OCI-LY3 (cell line): ENCODE results near the gene CACNA1E.

Experiments
- H2AFZ ChIP-seq: fragments of 200-600, 300-600 bp; shearing (Covaris generic); 2 replicates; pipeline ENCODE4 v1.6.0; 2014; ENCODE audit warnings: antibody characterized with exemption, low read depth, low read length
- H3K27ac ChIP-seq: fragments of 200-600, 300-600 bp; sonication (generic); 2 replicates; pipeline ENCODE4 v1.5.1; 2014; ENCODE audit warnings: mild to moderate bottlenecking, low read length, moderate library complexity, mixed read lengths
- H3K27me3 ChIP-seq: fragments of 200-600, 300-600 bp; sonication (generic); 2 replicates; pipeline ENCODE4 v1.6.1; 2014; ENCODE audit warnings: low read depth, low read length, mixed read lengths
- H3K36me3 ChIP-seq: fragments of 200-600, 300-600 bp; sonication (generic); replicated peaks from 2 replicates; pipeline ENCODE3; 2014; ENCODE audit warnings: low read depth, low read length, mixed read lengths
- H3K4me1 ChIP-seq: fragments of 300-600, 200-600 bp; sonication (generic); 2 replicates; pipeline ENCODE4 v1.6.1; 2014; ENCODE audit warnings: low read length, mixed read lengths
- H3K4me2 ChIP-seq: fragments of 200-600, 300-600 bp; sonication (generic); 2 replicates; pipeline ENCODE4 v1.6.1; 2014; ENCODE audit warnings: low read length, mixed read lengths
- H3K4me3 ChIP-seq: fragments of 300-600, 200-600 bp; sonication (generic); 2 replicates; pipeline ENCODE4 v1.5.1; 2014; ENCODE audit warnings: antibody characterized with exemption, mild to moderate bottlenecking, low read length, moderate library complexity
- H3K79me2 ChIP-seq: fragments of 300-600, 200-600 bp; shearing (Covaris generic); 2 replicates; pipeline ENCODE4 v1.6.1; 2014; ENCODE audit warnings: mild to moderate bottlenecking, low read length, mixed read lengths
- H3K9ac ChIP-seq: fragments of 300-600, 200-600 bp; shearing (Covaris generic); 2 replicates; pipeline ENCODE4 v1.6.0; 2014; ENCODE audit warnings: mild to moderate bottlenecking, low read length, moderate library complexity
- H3K9me3 ChIP-seq: fragments of 200-600, 300-600 bp; shearing (Covaris generic); 2 replicates; pipeline ENCODE4 v1.6.1; 2014; ENCODE audit warnings: low read length, mixed read lengths; ENCODE audit not compliant: insufficient read depth
- H4K20me1 ChIP-seq: fragments of 200-600, 300-600 bp; sonication (generic); 2 replicates; pipeline ENCODE4 v1.6.1; 2016; ENCODE audit warnings: low read length, mixed read lengths; ENCODE audit not compliant: insufficient read depth
- CTCF ChIP-seq: fragments of 200-600, 300-600 bp; sonication (generic); IDR thresholded peaks from 2 replicates; pipeline ENCODE4 v1.5.1; 2014; ENCODE audit warnings: antibody characterized with exemption, low read length, low read depth
- EZH2phosphoT487 ChIP-seq: fragments of 200-600 bp; shearing (Covaris generic); IDR thresholded peaks from 2 replicates; pipeline ENCODE4 v1.6.1; 2018; ENCODE audit warnings: antibody characterized with exemption, mixed run types, low read depth

The CACNA1E gene

GRCh38 chr1:181451661-181452230, 31.6 kb upstream of the CACNA1E start:
- Histone ChIP-seq H3K36me3 (no peaks in the 10 kb centered on the region), H2AFZ (no peak overlapping the region), H3K79me2 (no peaks in the 10 kb centered on the region)

GRCh38 chr1:181452746-181453145, 30.6 kb upstream of the CACNA1E start:
- peaks cover 34% of the 10 kb centered on the region for H3K27me3 ChIP-seq
- no peaks in the 10 kb centered on the region for H3K79me2 ChIP-seq
- no peaks in the 10 kb centered on the region for H4K20me1 ChIP-seq
- TF ChIP-seq EZH2phosphoT487: no peak
- no peak for TF ChIP-seq CTCF
- no peaks in the 10 kb centered on the region for H3K36me3 ChIP-seq
- no peaks in the 10 kb centered on the region for H3K4me1 ChIP-seq
- H3K27ac ChIP-seq: no peak overlapping the region
- H3K9me3 ChIP-seq: no peaks in the 10 kb centered on the region
- no peak overlapping the region for H3K4me3 ChIP-seq
- H3K9ac ChIP-seq: no peak overlapping the region
- no peak overlapping the region for H2AFZ ChIP-seq
- no peak overlapping the region for H3K4me2 ChIP-seq

More at GRCh38 chr1:181451661-181452230, 31.6 kb upstream of the CACNA1E start:
- Histone ChIP-seq H3K4me2 (no peak overlapping the region), H3K4me3 (no peak overlapping the region), H3K4me1 (no peaks in the 10 kb centered on the region), H3K9ac (no peak overlapping the region), H4K20me1 (no peaks in the 10 kb centered on the region), H3K9me3 (no peaks in the 10 kb centered on the region), H3K27me3 (peaks cover 44% of the 10 kb centered on the region), H3K27ac (no peak overlapping the region)
- TF ChIP-seq EZH2phosphoT487 (no peak), CTCF (no peak)

GRCh38 chr1:181453541-181454201, 29.6 kb upstream of the CACNA1E start:
- Histone ChIP-seq H3K9ac (no peak overlapping the region), H2AFZ (no peak overlapping the region), H3K4me3 (no peak overlapping the region), H3K4me2 (no peak overlapping the region), H3K27ac (no peak overlapping the region), H3K4me1 (no peaks in the 10 kb centered on the region), H4K20me1 (no peaks in the 10 kb centered on the region), H3K9me3 (no peaks in the 10 kb centered on the region), H3K27me3 (peaks cover 32% of the 10 kb centered on the region), H3K79me2 (no peaks in the 10 kb centered on the region), H3K36me3 (no peaks in the 10 kb centered on the region)
- TF ChIP-seq EZH2phosphoT487 (no peak), CTCF (no peak)

GRCh38 chr1:181456551-181456950, 26.8 kb upstream of the CACNA1E start:
- no peak for TF ChIP-seq CTCF
- TF ChIP-seq EZH2phosphoT487: no peak
- Histone ChIP-seq H3K36me3 (no peaks in the 10 kb centered on the region), H3K27me3 (peaks cover 40% of the 10 kb centered on the region), H3K4me3 (no peak overlapping the region), H3K9me3 (no peaks in the 10 kb centered on the region), H3K79me2 (no peaks in the 10 kb centered on the region), H3K9ac (no peak overlapping the region), H3K27ac (no peak overlapping the region), H3K4me2 (no peak overlapping the region), H2AFZ (no peak overlapping the region), H3K4me1 (no peaks in the 10 kb centered on the region), H4K20me1 (no peaks in the 10 kb centered on the region)
